Stimulated activated CD4-positive, alpha-beta T cell treated with anti-CD3 and anti-CD28 coated beads, Interleukin-12 subunit alpha, Interleukin-12 subunit beta, amount 100 ng/mL, for 48 hours (primary cell): ENCODE results near the gene SUPT4H1.
"Not testable (repeated sequence)": the region's sequence is repeated elsewhere in the genome, so short reads cannot be mapped to it uniquely, and the experiment has no call there.

Source experiments
- DNase-seq, 3 donors: peaks; one replicate each; pipeline ENCODE4 v3.0.0-alpha.2; 2020; ENCODE audit warnings: low read depth in 2 of 3, low spot score in 1 of 3

SUPT4H1 gene

DNA sequence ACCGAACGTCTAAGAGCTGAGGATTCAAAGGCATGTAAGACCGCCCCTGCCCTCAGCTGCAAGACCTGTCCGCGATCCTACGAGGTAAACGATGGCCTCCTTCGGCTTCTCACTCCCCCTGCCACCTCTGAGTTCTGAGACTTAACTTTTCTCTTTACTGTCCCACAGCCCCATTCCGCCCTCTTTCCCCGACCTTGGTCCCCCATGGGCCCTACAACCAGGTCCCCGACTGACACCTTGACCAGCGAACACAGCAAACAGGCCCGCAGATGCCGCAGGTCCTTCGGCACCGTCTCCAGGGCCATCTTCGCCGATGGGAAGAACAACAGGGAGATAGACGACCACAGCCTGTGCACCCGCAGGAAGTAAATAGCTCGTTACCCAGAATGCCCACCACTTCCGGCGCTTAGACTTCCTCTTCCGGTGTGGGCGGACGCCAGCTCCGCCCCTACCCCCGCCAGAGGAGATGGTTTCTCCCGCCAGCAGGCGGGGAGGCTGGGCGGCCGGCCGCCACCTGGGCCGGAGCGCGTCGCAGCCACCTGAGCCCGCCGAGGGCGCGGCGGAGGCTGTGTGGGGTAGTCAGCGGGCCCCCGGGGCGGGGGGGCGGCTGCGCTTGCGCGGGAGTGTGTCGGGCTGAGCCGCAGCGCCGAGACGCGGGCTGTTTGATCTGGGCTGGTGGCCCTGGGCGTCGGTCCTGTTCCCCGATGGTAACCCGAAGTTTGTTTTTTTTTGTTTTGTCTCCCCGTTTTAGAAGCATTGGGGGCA, at the start of gene SUPT4H1:
SUPT4H1 (minus strand) TSS at position 371 of the 765 bp plus-strand sequence; CDS start at position 305, 66 bp downstream.
- peak; percentile 84 to 88 (median 86) for DNase-seq

DNA sequence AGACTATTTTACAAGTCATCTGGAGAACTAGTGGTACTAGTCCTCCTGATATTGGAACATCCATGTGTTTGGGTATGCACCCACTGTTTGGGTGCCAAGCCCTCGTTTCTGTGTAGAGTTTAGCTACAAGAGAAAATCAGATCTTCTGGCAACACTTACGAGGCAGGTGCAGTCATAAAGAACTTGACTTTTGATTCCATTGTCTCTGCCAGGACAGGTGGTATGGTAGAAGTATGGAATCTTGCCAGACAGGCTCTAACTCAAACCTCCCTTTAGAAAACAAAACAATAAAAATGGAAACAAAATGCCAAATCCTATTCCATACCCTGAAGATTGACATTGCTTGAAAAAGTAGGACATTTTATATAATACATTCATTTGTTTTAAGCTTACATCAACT, 49.3 kb upstream of the SUPT4H1 start:
- DNase-seq: no peak

DNA sequence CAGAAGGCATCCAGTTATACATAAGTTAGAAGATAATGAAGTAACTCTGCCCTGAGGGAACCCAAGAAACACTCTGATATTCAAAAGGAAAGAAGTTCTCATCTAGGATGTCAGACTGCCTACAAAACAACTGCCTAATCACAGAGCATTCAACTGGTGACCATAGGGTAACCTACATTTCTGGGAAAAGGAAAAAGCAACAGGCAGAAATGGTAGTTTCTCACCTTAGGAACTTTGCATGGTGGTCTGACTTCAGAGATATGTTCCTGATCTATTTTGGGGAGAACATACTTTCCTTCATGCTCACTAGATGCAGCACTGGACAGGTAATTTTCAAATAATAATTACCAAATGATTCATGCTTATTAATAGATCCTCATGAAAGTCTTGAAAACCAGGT, 48.8 kb upstream of the SUPT4H1 start:
- DNase-seq: no peak

DNA sequence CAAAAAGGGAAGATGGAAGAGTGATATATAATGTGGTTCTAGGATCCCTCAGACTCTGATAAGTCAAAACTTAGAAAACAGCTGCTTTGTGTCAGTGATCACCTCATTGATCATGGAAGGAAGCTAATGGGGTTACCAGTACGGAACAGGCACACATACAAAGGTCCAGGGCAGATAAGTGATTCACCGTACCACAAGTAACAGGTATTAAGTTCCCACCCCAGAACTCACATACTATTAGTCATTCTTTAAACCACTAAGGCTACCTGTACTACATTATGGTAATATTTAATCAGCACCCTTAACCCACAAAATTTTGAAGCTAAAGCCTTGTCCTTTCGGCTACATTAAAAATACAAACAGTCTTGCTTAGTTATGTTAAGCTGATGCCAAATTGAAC, 48.0 kb upstream of the SUPT4H1 start:
- no peak for DNase-seq

DNA sequence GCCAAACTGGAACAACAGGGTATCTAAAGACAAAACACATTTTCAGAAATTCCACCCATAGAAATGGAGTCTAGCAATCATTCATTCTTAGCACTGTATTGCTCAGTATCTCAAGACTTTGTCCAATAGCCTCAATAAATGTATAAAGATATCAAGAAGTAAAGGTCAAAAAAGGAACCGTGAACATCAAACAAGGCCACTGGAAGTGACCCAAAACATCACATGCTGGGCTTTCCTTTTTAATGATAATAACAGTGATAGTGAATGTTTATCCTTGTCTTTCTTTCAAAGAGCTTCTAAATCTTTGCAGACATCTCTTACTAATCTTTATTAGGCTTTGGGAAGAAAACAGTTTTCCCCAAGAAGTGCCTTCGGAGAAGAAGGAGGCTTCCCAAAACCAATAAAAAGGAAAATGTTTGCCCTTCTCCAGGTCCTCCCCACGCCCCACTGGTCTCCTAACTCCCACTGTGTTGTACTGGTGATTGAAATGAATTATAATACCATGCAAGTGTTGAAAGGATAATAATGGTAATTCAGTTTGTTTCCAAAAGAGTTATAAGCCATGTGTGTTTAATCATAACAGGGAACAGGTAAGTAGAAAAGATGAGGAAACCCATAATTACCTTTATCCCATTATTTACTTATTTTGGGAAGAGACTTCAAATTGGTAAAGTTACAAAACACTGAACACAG, 46.7 kb upstream of the SUPT4H1 start:
- DNase-seq: no peak

DNA sequence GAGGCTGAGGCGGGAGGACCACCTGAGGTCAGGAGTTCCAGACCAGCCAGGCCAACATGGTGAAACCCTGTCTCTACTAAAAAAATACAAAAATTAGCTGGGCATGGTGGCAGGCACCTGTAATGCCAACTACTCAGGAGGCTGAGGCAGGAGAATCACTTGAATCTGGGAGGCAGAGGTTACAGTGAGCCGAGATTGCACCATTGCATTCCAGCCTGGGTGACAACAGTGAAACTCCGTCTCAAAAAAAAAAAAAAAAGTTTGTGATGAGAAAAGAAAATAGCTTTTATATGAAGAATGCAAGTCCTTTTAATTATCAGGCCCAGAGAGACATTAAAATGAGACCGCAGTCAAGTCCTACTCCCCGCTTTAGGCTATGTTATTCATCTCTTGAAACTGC, 45.4 kb upstream of the SUPT4H1 start:
- DNase-seq: not testable (repeated sequence)

DNA sequence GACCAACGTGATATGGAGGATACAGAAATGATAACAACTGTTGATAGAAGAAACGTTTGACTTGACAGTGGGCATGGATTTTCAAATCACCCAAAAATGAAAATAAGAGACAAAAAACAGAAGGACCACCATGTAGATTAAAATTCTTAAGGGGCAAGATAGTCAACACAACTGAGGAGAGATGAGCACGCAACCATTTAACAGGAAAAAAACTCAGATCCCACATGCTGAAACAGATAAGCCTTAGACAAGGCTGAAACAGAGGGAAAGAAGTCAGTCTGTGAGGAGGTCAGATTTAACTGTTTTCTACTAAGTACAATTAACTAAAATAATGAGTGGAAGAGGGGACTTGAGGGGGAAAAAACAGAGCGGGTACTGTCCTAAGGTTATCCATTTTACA, 44.2 kb upstream of the SUPT4H1 start:
- no peak for DNase-seq

DNA sequence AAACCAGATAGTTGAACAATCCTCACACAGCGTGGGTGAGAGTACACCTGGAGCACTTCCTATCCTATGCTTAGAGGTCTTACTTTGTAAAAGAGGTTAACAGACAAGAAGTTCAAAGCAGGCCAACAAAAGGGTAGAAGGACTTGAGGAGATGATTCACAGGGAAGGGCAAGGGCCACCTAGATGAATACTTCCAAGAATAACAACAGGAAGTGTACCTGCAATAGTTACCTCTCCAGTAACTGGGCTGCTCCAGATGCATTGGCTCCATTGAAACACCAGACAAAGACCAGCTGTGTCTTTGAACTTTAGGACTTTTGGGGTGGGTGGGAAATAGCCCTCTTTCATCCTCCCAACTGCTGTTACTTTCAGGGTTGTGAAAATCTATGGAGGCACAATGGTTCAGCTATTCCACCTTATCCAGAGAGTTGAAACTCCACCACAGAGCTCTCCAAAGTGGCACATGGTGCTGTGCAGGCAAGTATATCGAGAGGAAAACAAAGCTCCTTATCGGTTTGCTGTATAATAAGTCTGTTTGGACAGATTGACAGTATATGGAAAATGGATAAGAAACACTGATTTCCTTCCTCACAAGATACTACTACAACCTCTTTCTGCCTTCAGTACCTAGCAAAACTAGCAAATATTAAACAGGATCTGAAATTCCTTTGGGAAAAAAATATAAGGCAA, 42.7 kb upstream of the SUPT4H1 start:
- DNase-seq: no peak

DNA sequence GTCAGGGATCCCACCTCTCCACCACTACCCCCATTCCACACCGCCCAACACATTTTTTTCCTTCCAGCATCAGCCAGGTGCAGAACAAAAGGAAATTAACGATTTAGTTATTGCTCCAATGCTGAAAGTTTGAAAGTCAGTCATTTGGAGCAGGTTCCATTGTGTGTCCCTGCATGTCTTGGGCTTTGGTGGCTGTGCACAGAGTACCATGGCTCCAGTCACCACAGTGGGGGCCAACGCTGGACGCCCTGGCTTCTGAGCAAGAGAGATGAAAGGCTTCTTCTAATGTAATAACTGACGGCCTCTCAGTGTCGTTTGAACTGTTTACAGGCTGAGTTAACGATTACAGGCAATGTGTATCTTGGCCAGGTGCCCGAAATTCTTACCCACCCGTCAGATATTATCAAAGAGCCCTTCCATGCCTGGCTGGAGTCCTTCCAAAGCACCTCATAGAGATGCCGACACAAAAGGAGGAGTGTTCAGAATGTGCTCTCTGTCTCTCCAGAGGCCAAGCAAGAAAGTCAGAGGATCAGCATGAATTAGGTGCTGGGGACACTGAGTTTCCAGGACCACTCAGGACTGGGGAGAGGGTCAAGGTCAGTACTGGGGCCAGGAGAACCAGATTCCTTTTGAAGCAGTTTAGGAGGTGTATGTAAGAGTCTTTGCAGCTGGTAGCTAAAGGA, 39.4 kb upstream of the SUPT4H1 start:
- DNase-seq: no peak

DNA sequence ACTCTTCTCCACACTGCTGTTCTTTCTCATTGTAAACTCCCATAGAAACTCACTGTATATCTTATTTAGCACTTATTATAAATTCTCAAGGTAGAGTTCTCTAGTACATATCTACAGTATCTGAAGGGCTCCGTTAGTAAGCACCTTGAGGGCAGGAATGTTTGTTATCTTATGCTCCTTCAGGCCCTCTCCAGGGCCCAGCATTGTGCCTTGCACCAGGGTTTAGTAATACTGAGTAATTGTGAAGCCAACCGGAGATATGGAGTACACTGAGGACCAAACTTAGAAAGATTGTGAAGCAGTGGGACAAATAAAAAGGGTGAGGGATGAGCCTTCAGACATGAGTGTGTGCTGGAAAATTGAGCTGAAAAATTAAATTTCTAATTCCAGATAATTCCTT, 38.9 kb upstream of the SUPT4H1 start:
- no peak for DNase-seq

DNA sequence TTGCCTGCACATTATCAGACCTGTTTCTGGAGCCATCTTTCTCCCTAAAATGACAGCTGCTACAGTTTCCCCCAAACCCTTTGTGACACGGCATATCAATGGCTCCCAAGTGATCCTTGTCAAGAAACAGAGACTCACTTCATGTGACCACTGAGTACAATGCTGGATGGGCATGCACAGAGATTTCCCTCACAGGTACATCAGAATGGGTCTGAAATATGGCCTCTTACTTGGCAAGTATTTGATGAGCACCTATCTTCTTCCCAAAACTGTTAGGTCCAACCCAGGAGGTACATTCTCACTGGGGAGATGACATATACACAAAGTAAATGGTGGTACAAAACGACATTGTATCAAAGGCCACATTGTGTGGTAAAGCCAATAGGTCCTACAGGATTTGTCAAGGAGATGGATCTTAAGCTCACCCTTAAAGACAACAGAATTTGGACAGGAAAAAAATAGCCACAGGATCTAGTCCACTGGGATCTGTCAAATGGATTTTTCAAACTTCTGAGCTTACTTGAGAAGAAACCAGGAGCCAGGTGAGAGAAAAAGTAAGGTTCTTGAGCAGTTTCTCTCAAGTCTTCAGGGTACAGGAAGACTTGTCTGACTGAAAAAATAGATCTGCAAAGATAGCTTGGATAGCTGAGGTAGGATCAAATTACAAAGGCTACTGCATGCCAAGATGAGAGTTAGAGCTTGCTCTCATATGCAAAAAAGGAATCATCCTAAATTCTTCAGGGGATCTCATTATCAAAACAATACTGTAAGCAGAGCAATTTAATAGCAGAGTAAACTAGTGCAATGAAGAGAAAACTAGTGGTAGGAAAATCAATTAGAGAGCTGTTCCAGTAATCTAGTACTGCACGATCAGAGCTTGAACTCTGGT, 36.5 kb upstream of the SUPT4H1 start:
- no peak for DNase-seq

DNA sequence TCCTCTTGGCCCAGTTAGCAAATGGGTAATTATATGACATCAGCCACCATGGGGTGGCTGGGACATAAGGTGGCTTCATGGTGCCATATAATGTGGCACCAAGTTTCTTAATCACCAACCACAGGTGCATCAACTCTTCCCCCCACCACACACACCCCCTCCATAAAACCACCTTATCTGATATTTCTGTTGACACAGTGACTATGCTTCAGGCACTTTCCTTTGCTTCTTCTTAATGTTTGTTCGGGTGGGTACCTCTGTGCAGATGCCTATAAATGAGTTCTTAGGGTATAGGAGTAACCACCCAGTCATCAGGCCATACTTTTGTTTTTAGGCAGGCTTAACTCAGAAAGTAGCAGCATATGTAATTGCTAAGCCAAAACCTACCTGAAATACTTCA, 35.8 kb upstream of the SUPT4H1 start:
- no peak for DNase-seq

DNA sequence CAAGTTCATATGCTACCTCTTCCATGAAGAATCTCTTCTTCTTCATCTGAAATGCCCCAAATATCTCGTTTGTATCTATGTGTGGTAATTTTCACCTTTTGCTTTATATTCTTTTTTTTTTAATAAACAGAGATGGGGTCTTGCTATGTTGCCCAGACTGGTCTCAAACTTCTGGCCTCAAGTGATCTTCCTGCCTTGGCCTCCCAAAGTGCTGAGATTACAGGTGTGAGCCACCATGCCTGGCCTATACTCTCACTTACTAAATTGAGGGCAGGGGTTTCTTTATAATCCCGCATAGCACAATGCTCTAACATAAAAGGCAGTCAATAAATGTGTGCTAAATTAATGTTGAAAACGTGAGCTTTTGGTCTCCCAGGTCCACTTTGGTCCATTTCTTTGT, 34.7 kb upstream of the SUPT4H1 start:
- DNase-seq: no peak

DNA sequence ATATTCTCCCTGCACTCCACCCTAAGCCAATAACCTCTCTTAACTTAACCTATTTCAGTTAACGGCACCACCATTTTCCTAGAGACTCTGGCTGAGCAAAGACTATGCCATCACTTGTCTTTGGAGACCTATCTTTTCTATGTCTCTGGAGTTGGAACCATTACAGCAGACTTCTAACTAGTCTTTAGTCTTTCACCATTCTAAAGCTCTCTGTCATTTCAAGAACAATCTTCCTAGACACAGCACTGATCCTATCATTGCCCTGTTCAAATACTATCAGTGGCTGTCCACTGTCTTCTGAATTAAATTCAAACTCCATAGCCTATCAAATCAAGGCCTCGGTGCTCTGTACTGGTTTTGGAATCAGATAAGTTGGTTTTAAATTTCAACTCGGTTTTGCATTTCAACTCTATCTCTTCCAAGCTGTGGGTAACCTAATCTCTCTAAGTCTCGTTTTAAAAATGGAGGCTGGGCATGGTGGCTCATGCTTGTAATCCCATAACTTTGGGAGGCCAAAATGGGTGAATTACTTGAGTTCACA, 33.4 kb upstream of the SUPT4H1 start:
- no peak for DNase-seq

DNA sequence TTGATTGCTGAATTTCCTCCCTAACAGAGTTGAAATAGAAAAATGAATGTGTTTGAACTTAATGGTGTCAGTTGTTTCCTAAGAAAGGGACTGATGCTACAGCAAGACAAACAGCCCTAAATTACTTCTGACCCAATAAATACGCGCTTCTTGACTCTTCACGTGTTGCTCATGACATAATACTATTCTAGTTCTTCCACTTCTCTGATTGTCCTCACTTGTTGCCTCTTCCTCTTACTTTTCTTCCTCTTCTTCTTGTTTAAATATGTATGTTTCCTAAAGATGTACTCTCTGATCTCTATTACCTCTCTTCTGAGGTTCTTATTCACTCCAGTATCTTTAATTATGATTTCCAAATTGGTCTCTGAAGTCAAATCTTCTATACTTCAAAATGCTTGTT, 32.9 kb upstream of the SUPT4H1 start:
- no peak for DNase-seq

DNA sequence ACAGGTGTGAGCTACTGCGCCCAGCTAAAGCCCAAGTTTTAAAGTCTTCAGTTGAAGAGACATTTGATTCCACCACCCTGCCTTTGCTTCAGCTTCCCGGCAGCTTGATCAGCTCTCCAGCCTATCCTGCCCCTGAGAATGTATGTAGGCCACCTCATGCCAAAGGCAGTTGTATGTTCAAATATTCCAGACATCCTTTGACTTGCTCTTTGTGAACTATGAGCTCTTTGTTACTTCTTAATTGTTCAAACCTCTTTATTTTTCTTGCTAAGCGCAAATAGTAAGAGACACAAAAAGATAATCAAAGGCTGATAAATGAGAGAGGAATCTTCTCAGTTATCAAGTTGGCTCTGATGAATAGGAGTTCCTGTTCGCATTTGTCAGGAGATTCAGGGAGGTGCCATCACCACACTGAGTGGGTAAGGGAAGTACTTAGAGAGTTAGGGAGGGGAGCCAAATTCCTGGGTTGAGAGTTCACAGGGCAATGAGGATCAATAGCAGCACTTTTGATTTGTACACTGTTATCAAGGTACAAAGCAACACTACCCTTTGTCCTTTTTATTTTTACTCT, 32.0 kb upstream of the SUPT4H1 start:
- no peak for DNase-seq

DNA sequence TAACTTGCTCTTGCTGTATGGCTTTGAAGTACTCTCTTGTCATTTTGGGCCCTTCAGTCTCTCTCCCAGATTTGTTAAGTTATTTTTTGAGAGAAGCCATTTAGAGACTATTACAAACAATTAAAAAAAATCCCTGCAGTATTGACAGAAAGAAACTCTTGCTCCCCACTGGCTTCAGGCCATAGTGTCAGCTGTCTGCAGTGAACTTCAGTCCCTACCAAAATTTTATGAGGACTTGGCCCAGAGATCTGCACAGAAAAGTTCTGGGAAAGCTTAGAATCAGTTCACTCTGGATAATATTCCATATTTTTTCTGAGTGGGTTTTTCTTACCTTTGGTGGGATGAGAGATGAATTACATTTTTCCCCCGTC, 30.9 kb upstream of the SUPT4H1 start:
- no peak for DNase-seq

DNA sequence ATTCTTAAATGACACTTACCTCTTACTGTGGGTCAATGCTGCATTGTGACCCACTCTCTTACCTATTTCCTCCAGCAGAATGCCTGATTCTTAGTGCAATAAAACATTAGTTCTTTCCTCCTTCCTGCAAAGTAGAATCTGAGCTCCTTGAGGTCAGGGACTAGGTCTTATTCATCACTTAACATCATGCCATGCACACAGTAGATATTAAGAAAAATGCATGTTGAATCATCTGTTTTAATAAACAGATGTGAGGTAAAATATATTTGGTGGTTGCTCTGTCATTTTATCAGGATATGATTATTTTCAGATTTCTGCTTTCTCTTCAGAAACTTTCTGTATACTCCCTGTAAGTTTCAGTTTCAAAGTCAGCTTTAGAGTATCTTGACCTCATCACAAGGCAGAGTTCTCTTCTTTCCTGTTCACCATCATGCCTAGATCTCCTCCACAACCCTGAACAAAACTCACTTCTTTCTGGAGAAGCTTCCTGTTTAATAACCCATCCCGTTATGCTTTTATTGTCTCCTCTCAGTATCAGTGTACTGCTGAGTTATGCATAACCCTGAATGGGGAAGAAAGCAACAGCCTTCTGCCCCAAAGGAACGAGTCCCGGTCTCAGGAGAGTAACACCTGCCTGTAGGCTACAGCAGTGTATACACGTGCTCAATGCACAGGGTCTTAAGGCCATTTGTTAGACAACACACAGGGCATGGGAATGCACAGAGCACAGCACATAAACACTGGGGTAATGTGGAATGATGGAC, 30.3 kb upstream of the SUPT4H1 start:
- peak in 1 of 3 donors; percentile 2 for DNase-seq
